Fibroblast of lung (primary cell): Measurements from ENCODE around the gene PCDH9. TPM values are rescaled to one million over a fixed set of nuclear protein-coding genes. Genes with fewer than 3 reads are reported as not detected.

Experiments used
- DNase-seq, 2 donors: peaks; one replicate each; pipeline versions ENCODE4 v3.0.0 to v3.0.0-alpha.2; 2010; ENCODE audit warnings: low read depth in 2 of 2
- H2AFZ ChIP-seq: 2 replicates; pipeline ENCODE4 v1.5.1; 2012; ENCODE audit warnings: low read length, control low read depth, inconsistent platforms
- H3K27ac ChIP-seq: 2 replicates; pipeline ENCODE4 v1.5.1; 2011; ENCODE audit warnings: low read length, control low read depth; ENCODE audit not compliant: insufficient read depth
- H3K27me3 ChIP-seq: 2 replicates; pipeline ENCODE4 v1.5.1; 2011; ENCODE audit warnings: mild to moderate bottlenecking, low read length; ENCODE audit not compliant: control insufficient read depth, insufficient read depth
- H3K36me3 ChIP-seq: 2 replicates; pipeline ENCODE4 v1.5.1; 2011; ENCODE audit warnings: low read length; ENCODE audit not compliant: control insufficient read depth, insufficient read depth
- H3K4me1 ChIP-seq: 2 replicates; pipeline ENCODE4 v1.5.1; 2011; ENCODE audit warnings: low read length; ENCODE audit not compliant: control insufficient read depth, insufficient read depth; ENCODE audit errors: extremely low read depth
- H3K4me2 ChIP-seq: 2 replicates; pipeline ENCODE4 v1.5.1; 2011; ENCODE audit warnings: low read length, control low read depth; ENCODE audit not compliant: insufficient read depth; ENCODE audit errors: extremely low read depth
- H3K4me3 ChIP-seq, 4 experiments: fragments of 200-600 bp in 1 of 4; sonication (generic) in 1 of 4; replicated peaks in 1 of 4; 2 replicates each; pipeline ENCODE4 v1.5.1; 2011 to 2016; ENCODE audit warnings: low read length in 4 of 4, low read depth in 3 of 4, mild to moderate bottlenecking in 3 of 4, control low read depth in 2 of 4, inconsistent platforms in 1 of 4, mixed read lengths in 1 of 4; ENCODE audit not compliant: insufficient read depth in 1 of 4; ENCODE audit errors: control extremely low read depth in 1 of 4
- H3K79me2 ChIP-seq: 2 replicates; pipeline ENCODE4 v1.5.1; 2012; ENCODE audit warnings: mild to moderate bottlenecking, low read length, inconsistent platforms; ENCODE audit not compliant: control insufficient read depth, insufficient read depth
- H3K9ac ChIP-seq: 2 replicates; pipeline ENCODE4 v1.5.1; 2011; ENCODE audit warnings: mild to moderate bottlenecking, low read length, control low read depth; ENCODE audit not compliant: insufficient read depth
- H3K9me3 ChIP-seq: 2 replicates; pipeline ENCODE4 v1.5.1; 2012; ENCODE audit warnings: low read depth, low read length; ENCODE audit not compliant: control insufficient read depth, insufficient read depth
- H4K20me1 ChIP-seq: 2 replicates; pipeline ENCODE4 v1.5.1; 2011; ENCODE audit warnings: low read length; ENCODE audit not compliant: control insufficient read depth, insufficient read depth; ENCODE audit errors: extremely low read depth
- EZH2 ChIP-seq: IDR thresholded peaks from 2 replicates; pipeline ENCODE4 v1.5.1; 2012; ENCODE audit warnings: low read length, control low read depth, mild to moderate bottlenecking; ENCODE audit errors: missing control alignments
- polyA plus RNA-seq, 2 donors: library from polyadenylated mRNA; depleted of rRNA in 1 of 2; stranded (reverse) in 1 of 2; unstranded in 1 of 2; fragments of >200 nt; gene quantifications; 2 replicates each; pipeline ENCODE4 v1.2.1, GENCODE V29; 2011 to 2012; ENCODE audit warnings: missing spikeins in 1 of 2
- total RNA-seq: library from RNA; depleted of rRNA; stranded (reverse); fragments of >200 nt; gene quantifications from 2 replicates; pipeline ENCODE4 v1.2.1, GENCODE V29; 2014
- TF ChIP-seq, protein P1 (sequence below), 2 donors: IDR thresholded peaks in 1 of 2; conservative IDR thresholded peaks in 1 of 2; 1 replicate in 1 of 2; 2 replicates in 1 of 2; pipeline ENCODE4 v1.5.1; 2011 to 2012; ENCODE audit warnings: low read length in 2 of 2, control low read depth in 1 of 2, inconsistent platforms in 1 of 2, low read depth in 1 of 2, mild to moderate bottlenecking in 1 of 2

Gene PCDH9
- total and polyA plus RNA-seq, 2 donors (not counting 1 experiment from before 2014, with no cell fraction given) = 0.50 to 0.67 TPM

DNA sequence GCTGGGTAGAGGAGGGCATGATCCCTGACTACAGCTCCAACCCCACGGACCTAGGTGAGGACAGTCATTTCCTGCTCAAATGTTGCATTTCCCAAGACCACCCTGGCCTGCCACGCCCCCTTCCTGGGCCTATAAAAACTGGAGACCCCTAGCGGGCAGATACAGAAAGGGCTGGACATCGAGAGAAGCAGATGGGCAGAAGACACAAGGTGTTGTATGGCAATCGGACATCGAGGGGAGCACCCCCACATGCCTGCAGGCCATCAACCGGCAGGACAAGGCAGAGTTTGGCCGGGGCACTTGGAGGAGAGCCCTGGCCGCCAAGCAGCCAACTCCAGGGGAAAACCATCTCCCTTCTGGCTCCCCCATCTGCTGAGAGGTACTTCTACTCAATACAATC, 746.4 kb downstream of the PCDH9 start:
- no peaks in the 10 kb centered on the region for H3K4me1 ChIP-seq
- no peak overlapping the region for H3K4me3 ChIP-seq
- H3K36me3 ChIP-seq = no peaks in the 10 kb centered on the region
- no peaks in the 10 kb centered on the region for H3K27me3 ChIP-seq
- H2AFZ ChIP-seq = no peak overlapping the region
- no peak overlapping the region for H3K9ac ChIP-seq
- TF ChIP-seq, protein P1, sequence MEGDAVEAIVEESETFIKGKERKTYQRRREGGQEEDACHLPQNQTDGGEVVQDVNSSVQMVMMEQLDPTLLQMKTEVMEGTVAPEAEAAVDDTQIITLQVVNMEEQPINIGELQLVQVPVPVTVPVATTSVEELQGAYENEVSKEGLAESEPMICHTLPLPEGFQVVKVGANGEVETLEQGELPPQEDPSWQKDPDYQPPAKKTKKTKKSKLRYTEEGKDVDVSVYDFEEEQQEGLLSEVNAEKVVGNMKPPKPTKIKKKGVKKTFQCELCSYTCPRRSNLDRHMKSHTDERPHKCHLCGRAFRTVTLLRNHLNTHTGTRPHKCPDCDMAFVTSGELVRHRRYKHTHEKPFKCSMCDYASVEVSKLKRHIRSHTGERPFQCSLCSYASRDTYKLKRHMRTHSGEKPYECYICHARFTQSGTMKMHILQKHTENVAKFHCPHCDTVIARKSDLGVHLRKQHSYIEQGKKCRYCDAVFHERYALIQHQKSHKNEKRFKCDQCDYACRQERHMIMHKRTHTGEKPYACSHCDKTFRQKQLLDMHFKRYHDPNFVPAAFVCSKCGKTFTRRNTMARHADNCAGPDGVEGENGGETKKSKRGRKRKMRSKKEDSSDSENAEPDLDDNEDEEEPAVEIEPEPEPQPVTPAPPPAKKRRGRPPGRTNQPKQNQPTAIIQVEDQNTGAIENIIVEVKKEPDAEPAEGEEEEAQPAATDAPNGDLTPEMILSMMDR (conservative IDR thresholded peaks at IDR 0.05 in 1 of 2, IDR thresholded peaks at IDR 0.05 in 1 of 2; ENCODE audit: low read depth in 1 of 2, low read length in 2 of 2) = no peak
- TF ChIP-seq EZH2 = no peak
- H3K27ac ChIP-seq = no peak overlapping the region
- no peak overlapping the region for H3K4me2 ChIP-seq
- H3K79me2 ChIP-seq = no peaks in the 10 kb centered on the region
- no peak for DNase-seq
- H3K9me3 ChIP-seq = no peaks in the 10 kb centered on the region
- no peaks in the 10 kb centered on the region for H4K20me1 ChIP-seq

DNA sequence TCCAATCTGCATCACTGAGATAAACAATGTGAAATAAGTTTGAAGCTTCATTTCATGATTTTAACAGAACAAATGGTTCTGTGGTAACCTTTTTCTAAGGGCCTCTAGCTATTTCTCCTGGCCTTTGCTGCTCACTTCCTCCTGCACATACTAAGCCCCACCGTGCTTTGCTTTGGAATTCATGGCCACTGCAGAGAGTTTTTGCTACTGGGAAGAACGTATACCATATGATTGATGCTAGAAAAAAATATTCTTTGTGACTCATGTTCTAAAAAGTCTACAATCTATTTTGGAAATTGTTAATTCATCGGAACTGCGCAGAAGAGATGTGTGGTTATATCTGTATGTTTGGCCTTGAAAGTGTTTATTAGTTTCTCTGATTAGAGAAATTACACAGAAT, 747.3 kb downstream of the PCDH9 start:
- Histone ChIP-seq H3K36me3 (no peaks in the 10 kb centered on the region), H3K4me1 (no peaks in the 10 kb centered on the region), H3K9me3 (no peaks in the 10 kb centered on the region), H3K9ac (no peak overlapping the region), H3K4me3 (no peak overlapping the region), H3K27ac (no peak overlapping the region), H3K27me3 (no peaks in the 10 kb centered on the region), H3K79me2 (no peaks in the 10 kb centered on the region), H2AFZ (no peak overlapping the region), H4K20me1 (no peaks in the 10 kb centered on the region), H3K4me2 (no peak overlapping the region)
- no peak for TF ChIP-seq EZH2
- TF ChIP-seq, protein P1 (conservative IDR thresholded peaks at IDR 0.05 in 1 of 2, IDR thresholded peaks at IDR 0.05 in 1 of 2; ENCODE audit: low read depth in 1 of 2, low read length in 2 of 2) = no peak
- no peak for DNase-seq

DNA sequence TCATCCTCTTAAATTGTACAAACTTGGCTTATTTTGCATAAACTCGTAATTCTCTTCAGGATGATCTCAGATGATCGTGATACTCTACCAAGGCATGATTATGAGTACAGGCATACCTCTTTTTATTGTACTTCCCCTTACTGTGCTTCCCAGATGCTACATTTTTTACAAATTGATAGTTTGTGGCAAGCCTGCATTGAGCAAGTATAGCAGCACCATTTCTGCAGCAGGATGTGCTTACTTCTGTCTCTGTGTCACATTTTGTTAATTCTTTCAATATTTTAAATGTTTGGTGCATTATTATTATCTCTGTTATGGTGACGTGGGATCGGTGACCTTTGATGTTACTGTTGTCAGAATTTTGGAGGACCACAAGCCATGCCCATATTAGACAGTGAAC, 752.3 kb downstream of the PCDH9 start:
- no peak for TF ChIP-seq EZH2
- TF ChIP-seq, protein P1 (conservative IDR thresholded peaks at IDR 0.05 in 1 of 2, IDR thresholded peaks at IDR 0.05 in 1 of 2; ENCODE audit: low read depth in 1 of 2, low read length in 2 of 2) = no peak

More for the DNA sequence above, 752.3 kb downstream of the PCDH9 start:
- no peaks in the 10 kb centered on the region for H3K79me2 ChIP-seq
- H3K9ac ChIP-seq = no peak overlapping the region
- no peaks in the 10 kb centered on the region for H3K27me3 ChIP-seq
- H3K36me3 ChIP-seq = no peaks in the 10 kb centered on the region
- H2AFZ ChIP-seq = no peak overlapping the region
- H3K4me3 ChIP-seq = no peak overlapping the region
- H3K9me3 ChIP-seq = no peaks in the 10 kb centered on the region
- no peak for DNase-seq
- H3K4me2 ChIP-seq = no peak overlapping the region
- no peaks in the 10 kb centered on the region for H4K20me1 ChIP-seq
- H3K27ac ChIP-seq = no peak overlapping the region
- H3K4me1 ChIP-seq = no peaks in the 10 kb centered on the region
